RKO (cell line): ENCODE results near the gene PNPLA2.

Source experiments
- DNase-seq: peaks from one replicate; pipeline ENCODE4 v3.0.0-alpha.2; 2016; ENCODE audit warnings: low spot score

The PNPLA2 gene

DNA sequence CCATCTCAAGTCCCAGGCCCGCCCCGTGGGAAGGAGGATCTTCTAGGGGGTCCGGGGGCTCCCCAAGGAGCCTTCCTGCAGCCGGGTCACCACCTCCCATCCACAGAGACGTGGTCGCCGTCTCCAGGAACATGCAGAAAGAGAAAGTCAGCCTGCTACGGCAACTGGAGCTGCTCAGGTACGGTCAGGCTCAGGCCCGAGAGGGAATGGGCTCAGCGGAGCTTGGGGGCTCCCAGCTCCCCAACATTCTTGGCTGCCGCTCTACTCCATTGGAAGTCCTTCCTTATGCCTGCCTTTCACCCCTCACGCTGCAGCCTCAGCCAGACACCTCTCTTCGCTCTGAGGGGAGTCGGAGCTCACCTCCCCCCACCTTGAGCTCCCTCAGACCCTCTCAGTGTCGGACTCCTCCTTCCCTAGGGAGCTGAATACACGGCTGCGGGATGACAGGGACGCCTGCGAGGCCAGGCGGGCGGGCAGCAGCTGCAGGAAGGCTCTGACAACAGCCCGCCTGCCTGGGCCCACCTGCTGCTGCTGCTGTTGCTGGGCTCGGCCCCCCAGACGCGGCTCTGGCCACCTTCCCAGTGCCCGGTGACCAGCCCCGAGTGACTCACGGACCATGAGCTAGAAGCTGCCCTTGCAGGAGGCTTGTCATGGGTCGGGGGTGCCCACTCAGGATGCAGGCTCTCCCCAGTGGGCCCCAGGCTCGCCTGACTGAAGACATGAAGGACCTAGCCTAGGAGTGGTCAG lies 12.6 kb downstream of the PNPLA2 start:
- no peak for DNase-seq

DNA sequence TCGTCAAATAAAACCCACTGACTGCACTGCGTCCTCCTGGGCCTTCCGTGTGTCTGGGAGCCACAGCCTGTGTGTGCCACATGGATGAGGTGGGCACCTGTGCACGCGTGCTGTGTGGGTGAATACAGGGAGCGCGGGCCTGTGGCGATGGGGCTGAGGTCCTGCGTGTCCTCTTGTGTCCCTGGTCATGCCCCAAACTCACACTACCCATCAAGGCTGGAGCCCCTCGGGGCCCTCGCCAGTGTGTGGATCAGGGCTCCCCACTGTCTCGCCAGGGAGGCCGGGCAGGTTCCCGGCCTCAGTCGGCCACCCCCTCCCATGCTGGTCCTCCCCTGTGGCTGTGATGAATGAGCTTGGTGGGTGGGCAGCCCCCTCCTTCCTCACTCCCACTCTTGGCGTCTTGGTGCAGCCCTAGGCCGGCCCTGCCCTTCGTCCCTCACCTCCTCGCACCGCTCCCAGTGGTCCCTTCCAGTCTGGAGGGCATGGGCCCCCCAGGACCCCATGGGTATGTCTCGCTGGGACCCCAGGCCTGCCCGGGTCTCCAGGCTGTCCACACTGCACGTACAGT lies 13.3 kb downstream of the PNPLA2 start:
- DNase-seq = no peak

DNA sequence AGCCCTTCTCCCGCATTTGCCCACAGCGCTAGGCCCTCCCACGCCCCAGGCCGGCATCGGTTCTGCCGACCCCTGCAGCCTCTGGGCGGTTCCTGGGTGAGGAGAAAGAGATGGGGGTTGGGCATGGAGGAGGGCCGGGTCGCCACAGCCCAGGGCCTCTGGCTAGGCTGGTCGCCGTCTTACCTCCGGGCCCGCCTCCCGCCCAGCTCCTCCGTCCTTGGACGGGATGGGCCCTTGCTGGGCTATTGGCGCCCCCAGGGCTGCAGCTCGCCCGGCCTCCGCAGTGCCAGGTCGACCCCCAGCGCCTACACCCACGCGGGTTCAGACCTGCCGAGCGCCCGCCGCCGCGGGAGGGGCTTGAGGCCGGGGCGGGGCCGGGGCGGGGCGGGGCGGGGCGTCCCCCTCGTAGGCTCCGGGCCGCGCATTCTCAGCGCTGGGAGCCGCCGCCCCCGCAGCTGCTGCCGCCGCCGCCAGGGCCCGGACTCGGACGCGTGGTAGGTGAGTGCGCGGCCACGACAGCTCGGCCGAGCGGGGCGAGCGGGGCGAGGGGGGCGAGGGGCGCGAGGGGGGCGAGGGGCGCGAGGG lies 13.9 kb downstream of the PNPLA2 start, which contains the start of gene CD151:
TSS of gene CD151 (plus strand) at position 424 of the 585 bp plus-strand sequence. CDS start 3,118 bp downstream, outside the sequence.
- peak; percentile 73 for DNase-seq

DNA sequence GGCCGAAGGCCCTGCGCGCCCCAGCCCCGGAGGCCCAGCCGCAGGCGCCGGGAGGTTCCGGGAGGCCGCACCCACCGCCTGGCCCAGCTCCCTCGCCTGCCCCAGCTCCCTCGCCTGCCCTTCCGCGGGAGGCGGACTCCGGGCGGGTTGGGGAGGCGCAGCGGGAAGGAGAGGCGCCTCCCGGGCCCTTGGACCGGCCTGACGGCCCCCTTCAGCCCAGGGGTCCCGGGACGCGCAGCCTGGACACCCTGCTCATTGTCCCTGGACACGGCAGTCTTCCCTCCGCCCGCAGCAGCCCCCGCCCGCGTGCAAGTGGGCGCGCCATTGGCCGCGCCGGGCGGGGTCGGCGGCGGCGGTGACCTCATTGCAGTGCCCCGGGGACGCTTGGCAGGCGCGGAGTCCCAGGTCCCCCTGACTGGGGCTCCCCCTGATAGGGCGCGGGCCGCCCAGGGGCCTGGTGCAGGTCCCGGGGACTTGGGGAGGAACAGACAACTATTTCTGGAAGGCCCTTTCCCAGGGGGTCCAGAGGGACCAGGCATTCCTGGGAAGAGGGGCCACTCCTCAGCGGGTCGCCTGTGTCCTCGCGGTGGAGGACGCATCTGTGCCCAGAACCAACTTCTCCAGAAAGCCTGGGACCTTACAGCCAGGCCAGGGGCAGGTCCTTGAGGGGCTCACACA lies 14.5 kb downstream of the PNPLA2 start:
- DNase-seq = no peak

DNA sequence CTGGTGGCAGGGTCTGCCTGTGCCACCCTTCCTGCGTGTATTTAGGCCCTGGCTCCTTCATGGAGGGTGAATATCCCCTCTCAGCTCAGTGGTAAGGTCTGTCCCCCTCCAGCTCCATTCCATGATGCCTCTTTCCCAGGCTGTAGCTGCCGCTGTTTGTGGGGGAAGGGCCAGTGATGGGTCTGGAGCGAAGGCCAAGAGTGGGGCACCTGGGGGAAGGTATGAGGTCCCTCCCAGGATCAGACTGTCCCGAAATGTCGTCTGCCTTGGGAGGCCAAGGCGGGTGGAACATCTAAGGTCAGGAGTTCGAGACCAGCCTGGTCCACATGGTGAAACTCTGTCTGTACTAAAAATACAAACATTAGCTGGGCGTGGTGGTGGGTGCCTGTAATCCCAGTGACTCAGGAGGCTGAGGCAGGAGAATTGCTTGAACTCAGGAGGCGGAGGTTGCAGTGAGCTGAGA lies 15.2 kb downstream of the PNPLA2 start:
- DNase-seq = no peak

DNA sequence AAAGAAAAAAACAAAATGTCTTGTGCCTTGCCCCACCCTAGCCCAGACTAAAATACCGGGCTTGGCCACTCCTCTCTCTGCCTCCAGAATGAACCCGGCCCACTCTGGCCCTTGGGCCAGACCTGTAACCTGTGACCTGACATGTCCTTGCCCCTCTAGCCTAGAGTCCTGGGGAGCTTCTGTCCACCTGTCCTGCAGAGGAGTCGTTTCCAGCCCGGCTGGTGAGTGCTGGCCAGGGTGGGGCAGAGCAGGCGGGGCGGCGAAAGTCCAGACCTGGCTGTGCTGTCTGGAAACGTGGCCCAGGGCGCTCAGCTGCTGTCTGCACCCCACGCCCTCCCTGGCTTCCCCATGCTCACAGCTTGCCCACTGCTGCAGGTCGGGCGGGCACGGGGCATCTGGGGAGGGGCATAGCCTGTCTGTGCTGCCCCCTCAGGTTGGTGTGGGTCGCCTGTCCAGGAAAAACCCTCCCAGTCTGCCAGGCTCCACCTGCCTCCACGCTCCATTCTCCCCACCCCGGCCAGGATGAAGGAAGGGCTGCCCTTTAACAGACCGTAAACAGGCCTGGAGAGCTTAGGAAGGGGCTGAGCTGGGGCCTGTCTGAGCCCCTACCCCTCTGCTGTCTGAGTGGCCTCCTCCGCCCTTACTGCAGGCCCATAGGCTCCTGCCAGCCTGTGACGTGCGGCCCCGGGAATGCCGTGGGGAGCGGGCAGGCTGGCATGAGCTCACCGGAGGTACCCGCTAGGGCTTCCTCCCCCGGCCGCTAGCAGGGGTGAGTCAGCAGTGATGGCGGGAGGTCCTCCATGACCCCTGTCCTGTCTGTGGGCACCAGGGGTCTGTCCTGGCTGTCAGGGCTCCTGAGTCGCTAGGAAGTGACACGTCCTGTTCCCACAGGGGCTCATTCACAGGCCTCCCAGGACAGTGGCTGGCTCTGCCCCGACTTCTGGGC lies 15.9 kb downstream of the PNPLA2 start:
- peak; percentile 93 for DNase-seq

DNA sequence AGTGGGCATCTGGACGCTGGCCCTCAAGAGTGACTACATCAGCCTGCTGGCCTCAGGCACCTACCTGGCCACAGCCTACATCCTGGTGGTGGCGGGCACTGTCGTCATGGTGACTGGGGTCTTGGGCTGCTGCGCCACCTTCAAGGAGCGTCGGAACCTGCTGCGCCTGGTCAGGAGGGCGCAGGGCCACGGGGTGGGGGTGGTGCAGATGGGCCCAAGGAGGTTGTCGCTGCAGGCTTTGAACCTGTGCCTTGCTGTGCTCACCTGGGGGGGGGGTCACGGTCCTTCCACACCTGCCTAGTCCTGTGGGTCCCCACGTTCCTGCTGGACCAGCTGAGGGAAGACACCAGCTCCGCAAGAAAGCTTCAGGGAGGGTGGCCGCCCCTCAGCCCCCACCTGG lies 17.6 kb downstream of the PNPLA2 start:
- no peak for DNase-seq

DNA sequence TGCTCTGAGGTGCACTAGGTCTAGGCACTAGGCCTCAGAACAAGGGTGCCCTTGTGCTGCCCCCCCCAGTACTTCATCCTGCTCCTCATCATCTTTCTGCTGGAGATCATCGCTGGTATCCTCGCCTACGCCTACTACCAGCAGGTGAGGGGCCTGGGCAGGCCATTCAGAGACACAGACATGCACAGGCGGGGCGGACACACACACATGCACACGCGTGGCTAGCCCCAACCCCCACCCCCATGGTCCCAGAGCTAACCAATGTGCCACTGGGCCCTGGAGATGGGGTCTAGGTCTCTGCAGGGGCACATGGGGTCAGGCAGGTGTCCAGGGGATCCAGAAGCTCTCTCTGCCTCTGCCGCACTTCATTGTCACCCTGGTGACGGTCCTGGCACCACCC lies 18.0 kb downstream of the PNPLA2 start:
- DNase-seq = no peak

DNA sequence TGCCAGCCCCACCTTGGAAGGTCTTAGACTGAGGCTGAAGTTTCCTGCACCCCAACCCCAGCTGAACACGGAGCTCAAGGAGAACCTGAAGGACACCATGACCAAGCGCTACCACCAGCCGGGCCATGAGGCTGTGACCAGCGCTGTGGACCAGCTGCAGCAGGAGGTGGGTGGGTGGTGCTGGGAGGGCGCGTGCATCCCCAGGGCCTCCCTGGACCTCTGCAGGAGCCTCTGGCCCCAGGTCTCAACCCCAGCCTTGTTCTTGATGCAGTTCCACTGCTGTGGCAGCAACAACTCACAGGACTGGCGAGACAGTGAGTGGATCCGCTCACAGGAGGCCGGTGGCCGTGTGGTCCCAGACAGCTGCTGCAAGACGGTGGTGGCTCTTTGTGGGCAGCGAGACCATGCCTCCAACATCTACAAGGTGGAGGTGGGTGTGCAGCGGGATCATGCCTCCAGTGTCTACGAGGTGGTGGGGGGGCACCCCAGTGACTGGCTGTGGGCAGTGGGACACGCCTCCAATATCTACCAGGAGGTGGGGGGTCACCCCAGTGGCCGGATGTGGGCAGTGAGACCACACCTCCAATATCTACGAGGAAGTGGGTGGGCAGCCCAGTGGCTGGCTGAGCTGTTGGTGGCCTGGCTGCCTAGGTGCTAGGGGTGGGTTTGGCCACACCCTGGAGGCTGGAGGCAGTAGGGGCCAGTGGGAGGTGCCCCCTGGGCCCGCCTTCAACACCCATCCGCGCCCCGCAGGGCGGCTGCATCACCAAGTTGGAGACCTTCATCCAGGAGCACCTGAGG lies 18.7 kb downstream of the PNPLA2 start:
- no peak for DNase-seq

DNA sequence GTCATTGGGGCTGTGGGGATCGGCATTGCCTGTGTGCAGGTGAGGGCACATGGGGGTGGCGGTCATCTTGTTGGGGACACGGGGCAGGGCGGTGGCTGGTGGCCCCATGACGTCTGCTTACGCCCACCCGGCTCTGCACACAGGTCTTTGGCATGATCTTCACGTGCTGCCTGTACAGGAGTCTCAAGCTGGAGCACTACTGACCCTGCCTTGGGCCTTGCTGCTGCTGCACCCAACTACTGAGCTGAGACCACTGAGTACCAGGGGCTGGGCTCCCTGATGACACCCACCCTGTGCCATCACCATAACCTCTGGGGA lies 19.2 kb downstream of the PNPLA2 start:
- DNase-seq = no peak

DNA sequence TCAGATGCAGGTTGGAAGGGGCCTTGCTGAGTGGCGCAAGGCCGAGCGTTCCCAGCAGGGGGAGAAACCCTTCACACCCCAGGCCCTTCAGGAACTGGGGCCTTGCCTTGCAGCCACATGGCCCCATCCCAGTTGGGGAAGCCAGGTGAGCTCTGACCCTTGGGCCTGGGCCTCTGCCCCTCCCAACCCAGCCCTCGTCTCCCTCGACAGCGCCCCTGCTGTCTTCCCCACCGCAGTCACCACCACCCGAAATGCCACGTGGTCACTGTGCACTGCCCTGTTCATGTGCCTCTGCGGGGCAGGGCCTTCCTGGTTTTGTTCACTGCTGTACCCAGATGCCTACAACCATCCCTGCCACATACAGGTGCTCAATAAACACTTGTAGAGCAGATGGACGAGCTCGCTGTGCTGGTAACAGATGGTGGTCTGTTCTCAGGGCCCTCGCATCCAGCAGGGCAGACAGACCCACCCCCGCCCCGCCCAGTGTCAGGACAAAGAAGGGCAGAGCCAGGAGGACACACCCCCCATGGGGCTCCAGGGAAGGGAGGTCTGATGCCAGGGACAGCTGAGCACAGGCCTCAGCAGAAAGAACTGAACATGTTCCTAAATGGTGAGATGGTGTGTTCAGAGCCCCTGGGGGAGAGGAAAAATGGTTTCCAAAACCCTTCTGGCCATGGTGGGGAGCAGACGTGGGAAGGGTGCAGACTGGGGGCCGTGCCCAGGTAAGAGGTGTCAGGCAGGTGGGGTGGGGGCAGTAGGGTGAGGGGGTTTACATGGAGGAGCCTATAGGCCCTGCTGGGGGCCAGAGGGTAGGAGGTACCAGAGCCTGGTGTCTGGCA lies 19.9 kb downstream of the PNPLA2 start:
- no peak for DNase-seq

DNA sequence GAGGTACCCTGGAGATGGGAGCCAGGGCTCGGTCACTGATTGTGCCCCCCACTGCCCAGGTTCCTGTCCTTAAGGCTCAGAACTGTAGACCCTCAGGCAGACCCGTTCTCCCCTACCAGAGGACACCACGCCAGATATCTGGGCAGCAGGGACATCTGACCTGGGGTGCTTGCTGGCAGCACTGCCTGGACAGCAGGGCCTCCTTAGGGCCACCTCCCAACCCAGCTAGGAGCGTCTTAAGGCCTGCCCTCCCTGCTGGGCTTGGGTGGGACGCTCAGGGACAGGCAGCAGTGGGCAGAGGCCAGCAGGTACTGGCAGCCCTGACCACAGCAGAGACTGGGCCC lies 20.5 kb downstream of the PNPLA2 start:
- no peak for DNase-seq

DNA sequence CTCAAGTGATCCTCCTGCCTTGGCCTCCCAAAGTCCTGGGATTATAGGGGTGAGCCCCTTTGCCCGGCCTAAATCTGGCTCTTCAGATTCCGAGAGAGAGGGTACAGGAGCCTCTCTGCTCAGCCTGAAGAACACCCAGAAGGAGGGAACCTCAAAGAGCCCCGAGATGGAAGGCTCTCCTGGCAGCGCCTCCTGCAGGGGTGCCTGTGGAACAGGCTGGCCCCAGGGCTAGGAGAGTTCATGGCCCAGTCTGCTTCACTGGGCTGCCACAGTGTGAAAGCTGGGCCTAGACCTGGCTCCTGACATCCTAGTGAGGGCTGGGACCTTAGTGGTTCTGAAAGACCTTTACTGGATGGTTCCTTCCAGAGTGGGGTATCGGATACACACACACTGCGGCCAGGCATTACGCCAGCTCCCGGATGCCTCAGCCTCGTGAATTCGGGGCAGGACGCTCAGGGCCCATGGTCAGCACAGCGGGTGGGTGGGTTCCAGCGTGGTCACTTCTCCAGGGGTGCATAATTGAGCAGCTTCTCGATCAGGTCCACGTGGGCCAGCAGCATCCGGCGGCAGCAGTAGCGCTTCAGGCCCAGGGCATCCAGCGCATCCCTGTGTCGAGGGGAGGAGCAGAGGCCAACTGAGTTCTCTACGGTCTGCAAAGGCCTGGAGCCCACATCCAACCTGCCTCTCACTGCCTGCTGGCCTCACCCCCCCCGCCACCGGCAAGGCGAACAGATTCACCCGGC lies 21.3 kb downstream of the PNPLA2 start:
- peak; percentile 66 for DNase-seq

DNA sequence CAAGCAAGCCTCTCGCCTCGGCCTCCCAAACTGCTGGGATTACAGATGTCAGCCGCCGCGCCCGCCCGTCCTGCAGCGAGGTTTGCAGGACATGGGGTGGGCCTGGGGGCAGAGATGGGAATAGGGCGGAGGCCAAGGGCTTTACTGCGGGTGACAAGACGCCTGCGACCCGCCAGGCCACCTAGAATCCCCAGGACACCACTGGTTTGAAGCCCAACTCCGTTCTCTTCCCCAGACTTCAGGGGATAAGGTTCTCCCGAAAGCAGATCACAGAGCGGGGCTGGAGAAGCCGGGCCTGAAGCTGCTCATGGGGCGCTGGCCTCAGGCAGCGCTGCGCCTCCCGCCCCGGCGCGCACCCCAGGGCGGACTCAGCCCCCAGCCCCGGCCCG lies 23.3 kb downstream of the PNPLA2 start:
- DNase-seq = peak; percentile 40

DNA sequence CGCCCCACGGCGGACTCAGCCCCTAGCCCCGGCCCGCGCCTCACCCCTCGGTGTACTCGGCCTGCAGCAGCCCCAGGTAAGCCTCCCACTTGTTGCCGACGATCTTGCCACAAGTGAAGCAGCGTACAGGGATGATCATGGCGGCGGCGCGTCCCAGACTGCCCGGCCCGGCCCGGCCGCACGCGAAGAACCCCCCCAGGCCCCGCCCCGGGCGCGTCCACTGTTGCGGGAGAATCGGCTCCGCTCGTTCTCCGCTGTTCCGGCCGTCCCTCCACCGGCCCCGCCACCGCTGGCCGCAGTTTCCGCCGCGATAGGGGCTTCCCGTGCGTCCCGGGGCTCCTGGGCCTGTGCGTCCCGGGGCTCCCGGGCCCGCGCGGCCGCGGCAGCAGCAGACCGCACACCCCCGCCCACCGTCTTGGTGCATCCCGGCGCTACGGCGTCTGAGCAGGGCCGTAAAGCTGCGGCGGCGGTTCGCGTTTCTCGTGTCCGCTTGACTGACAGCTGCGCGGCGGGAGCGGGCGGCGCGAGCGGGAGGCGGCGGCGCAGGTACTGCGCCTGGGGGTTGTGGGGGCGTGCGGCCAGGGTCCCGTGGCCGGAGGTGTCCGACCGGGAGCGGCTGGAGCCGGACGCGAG lies 23.8 kb downstream of the PNPLA2 start, which contains the start of the genes POLR2L and TSPAN4:
TSS of gene POLR2L (minus strand) at position 160 of the 633 bp plus-strand sequence. CDS start at position 139, 21 bp downstream.
TSS of gene TSPAN4 (plus strand) at position 483 of the 633 bp plus-strand sequence. CDS start 7,453 bp downstream, outside the sequence.
- peak; percentile 91 for DNase-seq

DNA sequence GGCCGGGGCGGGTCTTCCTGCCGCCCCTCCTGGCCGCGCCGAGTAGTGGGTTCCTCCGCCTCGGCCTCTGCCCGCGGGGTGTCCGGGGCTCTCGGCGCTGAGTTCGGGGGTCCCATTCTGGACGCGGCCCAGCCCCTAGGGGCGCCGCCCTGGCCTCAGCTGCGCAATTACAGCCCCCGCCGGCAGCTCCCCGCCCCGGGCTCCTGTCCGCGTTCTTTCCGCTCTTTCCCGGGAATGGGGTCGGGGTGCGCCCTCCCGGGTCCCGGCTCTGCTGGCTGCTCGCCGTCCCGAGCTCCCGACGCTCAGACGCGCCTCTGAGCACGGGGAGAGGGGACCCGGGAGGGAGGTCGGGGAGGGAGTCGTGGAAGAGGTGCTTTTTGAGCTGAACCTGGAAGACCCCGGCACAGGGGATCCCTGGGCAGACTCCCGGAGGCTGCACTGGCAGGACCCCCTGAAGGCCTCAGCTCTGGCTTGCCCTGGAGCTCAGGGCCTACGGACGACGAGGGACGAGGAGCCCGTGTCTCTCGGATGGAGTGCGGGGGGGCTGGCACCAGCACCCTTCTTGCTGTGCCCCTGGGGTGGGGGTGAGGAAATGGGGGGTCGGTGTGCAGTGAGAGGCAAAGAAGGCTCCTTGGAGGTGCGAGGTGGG lies 24.5 kb downstream of the PNPLA2 start:
- no peak for DNase-seq

DNA sequence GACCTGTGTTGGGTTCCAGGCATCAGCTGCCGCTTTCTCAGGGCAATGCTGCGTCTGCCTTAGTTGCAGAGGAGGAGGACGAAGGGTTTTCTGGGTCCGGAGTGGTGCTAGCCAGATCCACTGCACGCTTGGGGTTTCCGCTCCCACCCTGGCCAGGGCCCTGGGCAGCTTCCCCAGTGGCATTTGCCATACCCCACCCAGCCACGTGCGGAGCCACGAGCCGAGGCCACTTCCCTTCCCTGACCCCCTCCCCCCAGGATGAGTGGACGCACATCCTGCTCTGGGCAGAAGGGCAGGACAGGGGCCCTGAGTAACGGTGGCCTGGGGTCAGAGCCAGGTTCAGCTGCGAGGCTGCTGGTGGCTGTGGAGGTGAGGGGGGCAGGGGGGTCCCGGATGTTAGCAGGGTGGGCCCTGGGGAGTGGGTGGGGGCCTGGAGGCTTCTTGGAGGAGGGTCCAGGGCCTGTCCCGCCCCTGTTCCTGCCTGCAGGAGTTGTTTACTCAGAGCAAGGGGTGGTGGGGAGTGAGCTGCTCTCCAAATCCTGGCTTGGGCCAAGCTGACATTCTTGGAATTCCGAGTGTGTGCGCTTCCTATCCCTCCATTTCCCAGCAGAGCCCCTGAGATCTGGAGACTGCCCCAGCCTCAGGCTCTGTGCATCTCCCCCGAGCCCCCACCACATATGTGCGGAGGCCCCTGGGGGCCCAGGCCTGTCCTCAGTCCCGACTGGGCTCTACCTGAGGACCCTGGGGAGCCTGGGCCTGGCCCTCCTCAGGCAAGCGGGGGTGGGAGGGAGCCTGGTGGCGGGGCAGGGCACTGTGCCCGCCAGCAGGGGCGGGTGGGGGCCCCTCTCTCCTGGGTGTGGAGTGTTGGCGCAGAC lies 25.3 kb downstream of the PNPLA2 start:
- peak; percentile 87 for DNase-seq
